ENCODE data around the gene SCART1.
"Not testable (repeated sequence)": the region's sequence is repeated elsewhere in the genome, so short reads cannot be mapped to it uniquely, and the experiment has no call there.

The SCART1 gene

GRCh38 chr10:133474665-133475424, 21.1 kb downstream of the SCART1 start:
- DNase-seq = no peak

- no peak for DNase-seq
Measured at GRCh38 chr10:133475425-133475734, 21.6 kb downstream of the SCART1 start.

GRCh38 chr10:133475821-133476640, 22.3 kb downstream of the SCART1 start:
- no peak for DNase-seq

- DNase-seq = no peak
Measured at GRCh38 chr10:133476641-133476990, 22.9 kb downstream of the SCART1 start.

GRCh38 chr10:133481086-133481643, 27.4 kb downstream of the SCART1 start:
- DNase-seq = no peak

- DNase-seq = no peak
Measured at GRCh38 chr10:133481657-133482056, 27.9 kb downstream of the SCART1 start.

GRCh38 chr10:133484818-133485217, 31.1 kb downstream of the SCART1 start:
- peak; percentile 24 for DNase-seq

- DNase-seq = no peak
Measured at GRCh38 chr10:133487085-133487484, 33.3 kb downstream of the SCART1 start.

GRCh38 chr10:133488354-133488753, 34.6 kb downstream of the SCART1 start:
- DNase-seq = no peak

- DNase-seq = no peak
Measured at GRCh38 chr10:133489816-133490588, 36.3 kb downstream of the SCART1 start.

- DNase-seq = not testable (repeated sequence)
Measured at GRCh38 chr10:133493562-133493961, 39.8 kb downstream of the SCART1 start.

GRCh38 chr10:133497363-133497762, 43.6 kb downstream of the SCART1 start:
- peak; percentile 10 for DNase-seq

GRCh38 chr10:133499176-133499575, 45.4 kb downstream of the SCART1 start:
- not testable (repeated sequence) for DNase-seq

- DNase-seq = not testable (repeated sequence)
Measured at GRCh38 chr10:133500897-133501296, 47.2 kb downstream of the SCART1 start.

GRCh38 chr10:133509700-133510099, 56.0 kb downstream of the SCART1 start:
- no peak for DNase-seq

- DNase-seq = no peak
Measured at GRCh38 chr10:133511408-133511807, 57.7 kb downstream of the SCART1 start.

GRCh38 chr10:133511907-133512528, 58.3 kb downstream of the SCART1 start:
- DNase-seq = no peak

- DNase-seq = no peak
Measured at GRCh38 chr10:133515471-133515870, 61.7 kb downstream of the SCART1 start.

GRCh38 chr10:133516057-133516456, 62.3 kb downstream of the SCART1 start:
- DNase-seq = no peak

GRCh38 chr10:133518517-133518916, 64.8 kb downstream of the SCART1 start:
- peak; percentile 93 for DNase-seq

All from DMS53 (cell line).